Measurements from ENCODE around the gene DARS1. TPM values are rescaled to one million over a fixed set of nuclear protein-coding genes. Genes with fewer than 3 reads are reported as not detected.

The DARS1 gene
- total RNA-seq, 3 donors from 2014 or later: 76.4 to 117 (median 86.7) TPM

DNA sequence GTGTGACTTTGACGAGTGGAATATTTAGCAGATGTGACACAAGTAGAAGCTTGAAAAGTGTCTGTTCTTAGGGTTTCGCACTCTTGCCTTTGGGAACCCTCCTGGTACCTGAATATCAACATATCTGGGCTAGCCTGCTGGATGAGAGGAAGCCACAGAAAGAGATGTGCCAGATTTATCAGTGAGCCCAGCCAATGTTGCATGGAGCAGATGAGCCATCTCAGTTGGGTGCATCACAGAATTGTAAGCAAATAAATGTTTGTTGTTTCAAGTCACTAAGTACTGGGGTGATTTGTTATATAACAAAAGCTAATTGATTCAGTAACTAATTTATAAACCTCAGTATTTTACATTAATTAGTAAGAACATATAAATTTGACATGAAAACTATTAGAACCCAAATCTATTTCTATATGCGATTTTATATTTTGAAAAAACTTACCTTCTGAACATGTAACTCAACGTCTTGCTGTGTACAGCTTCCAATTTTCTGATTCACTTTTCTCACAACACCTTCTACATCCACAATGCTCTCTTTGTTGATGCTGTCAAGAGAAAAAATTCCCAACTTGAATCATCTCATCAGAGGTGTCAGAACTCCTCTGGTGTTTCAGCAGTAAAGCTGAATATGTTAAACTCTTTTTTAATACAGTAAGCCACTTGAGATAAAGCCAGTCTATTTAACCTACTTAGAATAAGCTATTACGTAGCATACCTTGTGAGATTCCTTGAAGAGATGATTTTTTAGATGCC, 42.3 kb downstream of the DARS1 start:
- no peak for DNase-seq (ENCODE audit: low spot score in 2 of 2)
- Histone ChIP-seq H3K9me3 (no peaks in the 10 kb centered on the region), H3K4me1 (no peaks in the 10 kb centered on the region), H3K36me3 (no peaks in the 10 kb centered on the region), H3K27ac (no peak overlapping the region), H3K27me3 (no peaks in the 10 kb centered on the region), H3K4me3 (no peak overlapping the region)
- intact Hi-C loops (cut with DNase I; ENCODE audit: low total_unique reads): no loop called here
- TF ChIP-seq POLR2A (IDR thresholded peaks at IDR 0.05) (no peak), POLR2AphosphoS5 (IDR thresholded peaks at IDR 0.05) (no peak)
- TF ChIP-seq, protein P1, sequence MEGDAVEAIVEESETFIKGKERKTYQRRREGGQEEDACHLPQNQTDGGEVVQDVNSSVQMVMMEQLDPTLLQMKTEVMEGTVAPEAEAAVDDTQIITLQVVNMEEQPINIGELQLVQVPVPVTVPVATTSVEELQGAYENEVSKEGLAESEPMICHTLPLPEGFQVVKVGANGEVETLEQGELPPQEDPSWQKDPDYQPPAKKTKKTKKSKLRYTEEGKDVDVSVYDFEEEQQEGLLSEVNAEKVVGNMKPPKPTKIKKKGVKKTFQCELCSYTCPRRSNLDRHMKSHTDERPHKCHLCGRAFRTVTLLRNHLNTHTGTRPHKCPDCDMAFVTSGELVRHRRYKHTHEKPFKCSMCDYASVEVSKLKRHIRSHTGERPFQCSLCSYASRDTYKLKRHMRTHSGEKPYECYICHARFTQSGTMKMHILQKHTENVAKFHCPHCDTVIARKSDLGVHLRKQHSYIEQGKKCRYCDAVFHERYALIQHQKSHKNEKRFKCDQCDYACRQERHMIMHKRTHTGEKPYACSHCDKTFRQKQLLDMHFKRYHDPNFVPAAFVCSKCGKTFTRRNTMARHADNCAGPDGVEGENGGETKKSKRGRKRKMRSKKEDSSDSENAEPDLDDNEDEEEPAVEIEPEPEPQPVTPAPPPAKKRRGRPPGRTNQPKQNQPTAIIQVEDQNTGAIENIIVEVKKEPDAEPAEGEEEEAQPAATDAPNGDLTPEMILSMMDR (IDR thresholded peaks at IDR 0.05): no peak

GRCh38 chr2:135936524-135936923, 48.9 kb downstream of the DARS1 start:
- Histone ChIP-seq H3K9me3 (no peaks in the 10 kb centered on the region), H3K27ac (no peak overlapping the region), H3K36me3 (no peaks in the 10 kb centered on the region), H3K4me3 (no peak overlapping the region), H3K27me3 (no peaks in the 10 kb centered on the region), H3K4me1 (no peaks in the 10 kb centered on the region)
- TF ChIP-seq, protein P1 (IDR thresholded peaks at IDR 0.05): no peak
- no peak for DNase-seq (ENCODE audit: low spot score in 2 of 2)
- intact Hi-C loops (cut with DNase I; ENCODE audit: low total_unique reads): no loop called here

GRCh38 chr2:135935914-135936313, 49.5 kb downstream of the DARS1 start:
- no peak for DNase-seq (ENCODE audit: low spot score in 2 of 2)
- Histone ChIP-seq H3K4me3 (no peak overlapping the region), H3K36me3 (no peaks in the 10 kb centered on the region), H3K9me3 (no peaks in the 10 kb centered on the region), H3K27me3 (no peaks in the 10 kb centered on the region), H3K27ac (no peak overlapping the region), H3K4me1 (no peaks in the 10 kb centered on the region)
- no peak for TF ChIP-seq POLR2A (IDR thresholded peaks at IDR 0.05)
- TF ChIP-seq POLR2AphosphoS5 (IDR thresholded peaks at IDR 0.05): no peak
- TF ChIP-seq, protein P1 (IDR thresholded peaks at IDR 0.05): no peak
- intact Hi-C loops (cut with DNase I; ENCODE audit: low total_unique reads): no loop called here

DNA sequence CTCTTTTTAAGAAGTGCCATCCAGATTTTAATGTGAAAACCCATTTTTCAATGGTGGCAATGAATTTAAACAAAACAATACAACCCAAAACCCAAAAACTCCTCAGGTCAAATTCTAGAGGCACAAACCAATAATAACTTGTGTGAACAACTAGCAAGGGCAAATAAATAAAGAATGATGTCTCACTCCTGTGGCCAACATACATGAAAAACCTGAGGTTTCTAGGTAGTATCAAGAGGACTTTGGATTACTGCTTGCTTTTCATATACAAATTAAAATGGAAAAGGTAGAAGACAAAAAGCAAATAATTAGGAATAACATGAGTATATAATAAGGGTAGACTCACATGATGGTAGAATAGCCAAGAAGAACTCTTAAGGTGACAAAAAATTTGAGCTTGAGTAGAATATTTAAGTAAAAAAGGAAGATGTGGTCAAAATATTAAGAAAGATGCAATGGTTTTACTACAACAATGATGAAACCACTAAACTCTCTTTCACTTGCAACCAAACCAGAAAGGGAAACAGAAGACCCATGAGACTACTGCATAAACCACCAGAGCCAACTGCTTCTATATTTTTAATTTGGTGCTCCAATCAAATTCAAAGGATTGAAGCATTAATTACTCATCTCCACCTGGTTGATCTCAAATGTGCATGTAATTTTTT, 53.5 kb downstream of the DARS1 start:
- Histone ChIP-seq H3K4me3 (no peak overlapping the region), H3K4me1 (no peaks in the 10 kb centered on the region), H3K27me3 (no peaks in the 10 kb centered on the region), H3K9me3 (no peaks in the 10 kb centered on the region), H3K27ac (no peak overlapping the region), H3K36me3 (no peaks in the 10 kb centered on the region)
- DNase-seq (ENCODE audit: low spot score in 2 of 2): no peak
- TF ChIP-seq POLR2A (IDR thresholded peaks at IDR 0.05) (no peak), POLR2AphosphoS5 (IDR thresholded peaks at IDR 0.05) (no peak)
- TF ChIP-seq, protein P1 (IDR thresholded peaks at IDR 0.05): no peak
- intact Hi-C loops (cut with DNase I; ENCODE audit: low total_unique reads): no loop called here

GRCh38 chr2:135926605-135927004, 58.8 kb downstream of the DARS1 start:
- intact Hi-C loops (cut with DNase I; ENCODE audit: low total_unique reads): no loop called here
- Histone ChIP-seq H3K4me3 (no peak overlapping the region), H3K36me3 (no peaks in the 10 kb centered on the region), H3K4me1 (no peaks in the 10 kb centered on the region), H3K9me3 (no peaks in the 10 kb centered on the region), H3K27me3 (no peaks in the 10 kb centered on the region), H3K27ac (no peak overlapping the region)
- TF ChIP-seq POLR2AphosphoS5 (IDR thresholded peaks at IDR 0.05) (no peak), POLR2A (IDR thresholded peaks at IDR 0.05) (no peak)
- TF ChIP-seq, protein P1 (IDR thresholded peaks at IDR 0.05): no peak
- no peak for DNase-seq (ENCODE audit: low spot score in 2 of 2)

Measured in breast epithelium (tissue), 4 donors.